OCI-LY1 (cell line): ENCODE measurements around the gene RRP1B.

Experiments
- H2AFZ ChIP-seq: fragments of 200-600 bp; sonication (generic), shearing (Covaris generic); 2 replicates; pipeline ENCODE4 v1.6.0; 2014; ENCODE audit warnings: antibody characterized with exemption, mild to moderate bottlenecking, low read length
- H3F3A ChIP-seq: fragments of 200-600 bp; sonication (generic), shearing (Covaris generic); 2 replicates; pipeline ENCODE4 v1.6.0; 2014; ENCODE audit warnings: mild to moderate bottlenecking, antibody characterized with exemption, low read length, moderate library complexity; ENCODE audit not compliant: insufficient read depth
- H3K27ac ChIP-seq: fragments of 200-600 bp; sonication (generic); 2 replicates; pipeline ENCODE4 v1.5.1; 2014; ENCODE audit warnings: low read length, mixed run types, mild to moderate bottlenecking, low read depth; ENCODE audit not compliant: poor library complexity, severe bottlenecking
- H3K27me3 ChIP-seq: fragments of 200-600 bp; sonication (generic); 2 replicates; pipeline ENCODE4 v1.6.0; 2014; ENCODE audit warnings: antibody characterized with exemption, mild to moderate bottlenecking, low read length, moderate library complexity; ENCODE audit not compliant: insufficient read depth
- H3K36me3 ChIP-seq: fragments of 200-600 bp; sonication (generic); 2 replicates; pipeline ENCODE4 v1.6.1; 2014; ENCODE audit warnings: mild to moderate bottlenecking, antibody characterized with exemption, low read length, moderate library complexity, mixed read lengths; ENCODE audit not compliant: insufficient read depth
- H3K4me1 ChIP-seq: fragments of 200-600 bp; sonication (generic); 2 replicates; pipeline ENCODE4 v1.5.1; 2014; ENCODE audit warnings: mild to moderate bottlenecking, low read length, moderate library complexity; ENCODE audit not compliant: insufficient read depth, severe bottlenecking
- H3K4me2 ChIP-seq: fragments of 200-600 bp; sonication (generic), shearing (Covaris generic); 2 replicates; pipeline ENCODE4 v1.6.1; 2014; ENCODE audit warnings: low read length
- H3K4me3 ChIP-seq: fragments of 200-600 bp; sonication (generic); 2 replicates; pipeline ENCODE4 v1.5.1; 2014; ENCODE audit warnings: low read length, low read depth, mild to moderate bottlenecking, mixed read lengths; ENCODE audit not compliant: poor library complexity, severe bottlenecking
- H3K79me2 ChIP-seq: fragments of 200-600 bp; shearing (Covaris generic); 2 replicates; pipeline ENCODE4 v1.6.1; 2016; ENCODE audit warnings: mixed run types, low read length, mixed read lengths; ENCODE audit not compliant: insufficient read depth
- H3K9ac ChIP-seq: fragments of 200-600 bp; sonication (generic), shearing (Covaris generic); 2 replicates; pipeline ENCODE4 v1.6.1; 2014; ENCODE audit warnings: mild to moderate bottlenecking, low read length, mixed read lengths
- H3K9me2 ChIP-seq: fragments of 200-600 bp; sonication (generic), shearing (Covaris generic); 2 replicates; pipeline ENCODE4 v1.6.1; 2014; ENCODE audit warnings: low read depth, mild to moderate bottlenecking, low read length, mixed read lengths
- H3K9me3 ChIP-seq: fragments of 200-600 bp; shearing (Covaris generic); 2 replicates; pipeline ENCODE4 v1.6.1; 2014; ENCODE audit warnings: low read length, mixed read lengths
- H4K20me1 ChIP-seq: fragments of 200-600 bp; sonication (generic), shearing (Covaris generic); 2 replicates; pipeline ENCODE4 v1.6.0; 2016; ENCODE audit warnings: mild to moderate bottlenecking, low read length; ENCODE audit not compliant: insufficient read depth
- CTCF ChIP-seq: fragments of 200-600 bp; sonication (generic), shearing (Covaris generic); IDR thresholded peaks from 2 replicates; pipeline ENCODE4 v1.5.1; 2017; ENCODE audit warnings: mild to moderate bottlenecking, antibody characterized with exemption, low read length, moderate library complexity, mixed read lengths
- EZH2 ChIP-seq: fragments of 200-600 bp; sonication (generic), shearing (Covaris generic); IDR thresholded peaks from 2 replicates; pipeline ENCODE4 v1.8.0; 2017; ENCODE audit warnings: borderline replicate concordance, mixed run types, mild to moderate bottlenecking, antibody characterized with exemption, low read length, moderate library complexity, mixed read lengths

RRP1B gene

GRCh38 chr21:43681650-43682049 is 22.3 kb downstream of the RRP1B start:
- Histone ChIP-seq H3K9me3 (no peaks in the 10 kb centered on the region), H3K4me3 (no peak overlapping the region), H3K9ac (no peak overlapping the region), H3F3A (no peaks in the 10 kb centered on the region), H4K20me1 (no peaks in the 10 kb centered on the region), H3K4me2 (no peak overlapping the region), H3K9me2 (no peaks in the 10 kb centered on the region), H3K4me1 (no peaks in the 10 kb centered on the region), H3K79me2 (no peaks in the 10 kb centered on the region), H3K36me3 (peaks cover 92% of the 10 kb centered on the region), H2AFZ (no peak overlapping the region), H3K27me3 (no peaks in the 10 kb centered on the region), H3K27ac (no peak overlapping the region)
- TF ChIP-seq EZH2 = no peak
- no peak for TF ChIP-seq CTCF

GRCh38 chr21:43684424-43684823 is 25.1 kb downstream of the RRP1B start:
- Histone ChIP-seq H3K9me2 (no peaks in the 10 kb centered on the region), H3K4me1 (peaks cover 8% of the 10 kb centered on the region), H3K4me3 (no peak overlapping the region), H3F3A (no peaks in the 10 kb centered on the region), H3K27me3 (no peaks in the 10 kb centered on the region), H3K9ac (no peak overlapping the region), H3K36me3 (peaks cover 92% of the 10 kb centered on the region), H2AFZ (no peak overlapping the region), H3K27ac (no peak overlapping the region), H4K20me1 (no peaks in the 10 kb centered on the region), H3K4me2 (no peak overlapping the region), H3K9me3 (no peaks in the 10 kb centered on the region), H3K79me2 (no peaks in the 10 kb centered on the region)
- TF ChIP-seq CTCF = no peak
- no peak for TF ChIP-seq EZH2

- Histone ChIP-seq H4K20me1 (no peaks in the 10 kb centered on the region), H3K9me3 (no peaks in the 10 kb centered on the region), H3K4me3 (no peak overlapping the region), H3K27me3 (no peaks in the 10 kb centered on the region), H3K79me2 (no peaks in the 10 kb centered on the region), H3K9me2 (no peaks in the 10 kb centered on the region), H3K36me3 (peaks cover 95% of the 10 kb centered on the region), H3K9ac (no peak overlapping the region), H3K4me1 (peaks cover 8% of the 10 kb centered on the region), H2AFZ (no peak overlapping the region), H3F3A (no peaks in the 10 kb centered on the region), H3K4me2 (no peak overlapping the region), H3K27ac (peak overlapping the region; percentile 21)
- TF ChIP-seq CTCF (no peak), EZH2 (no peak)
Measured at GRCh38 chr21:43686811-43687565, 27.6 kb downstream of the RRP1B start.
